GM18951 (cell line): Measurements from ENCODE around the gene MTFR1L.

Source experiments
- POLR2A ChIP-seq: IDR thresholded peaks from 4 replicates; pipeline ENCODE4 v1.6.1; 2011; ENCODE audit warnings: mild to moderate bottlenecking; ENCODE audit not compliant: insufficient read length, insufficient read depth; ENCODE audit errors: extremely low read depth
- in situ Hi-C: fragments of 300-500 bp; cut with MboI; formaldehyde crosslinking; loops from one replicate; pipeline ENCODE4 v1.12.0; 2022; ENCODE audit warnings: low sequenced_read_pairs, mixed read lengths, inconsistent platforms; ENCODE audit not compliant: unreplicated experiment

The MTFR1L gene

GRCh38 chr1:25819491-25820246 is at the start of gene MTFR1L:
MTFR1L (plus strand) TSS chr1:25819954; CDS start chr1:25823105, 3,151 bp downstream.
- in situ Hi-C loops = no loop called here
- peak; percentile 85 for TF ChIP-seq POLR2A

- in situ Hi-C loops = no loop called here
- TF ChIP-seq POLR2A = no peak
Measured at GRCh38 chr1:25770541-25771220, 49.1 kb upstream of the MTFR1L start.

- in situ Hi-C loops = no loop called here
- no peak for TF ChIP-seq POLR2A
Measured at GRCh38 chr1:25771221-25772114, 48.3 kb upstream of the MTFR1L start.

GRCh38 chr1:25772164-25772563 is 47.6 kb upstream of the MTFR1L start:
- TF ChIP-seq POLR2A = no peak
- in situ Hi-C loops = no loop called here

- in situ Hi-C loops = no loop called here
- TF ChIP-seq POLR2A = no peak
Measured at GRCh38 chr1:25772692-25773245, 47.0 kb upstream of the MTFR1L start.

GRCh38 chr1:25773441-25774125 is 46.2 kb upstream of the MTFR1L start:
- in situ Hi-C loops = no loop called here
- no peak for TF ChIP-seq POLR2A

- in situ Hi-C loops = no loop called here
- no peak for TF ChIP-seq POLR2A
Measured at GRCh38 chr1:25774206-25774803, 45.4 kb upstream of the MTFR1L start.

- in situ Hi-C loops = no loop called here
- TF ChIP-seq POLR2A = no peak
Measured at GRCh38 chr1:25774921-25775771, 44.6 kb upstream of the MTFR1L start.

GRCh38 chr1:25779388-25779787 is 40.4 kb upstream of the MTFR1L start:
- in situ Hi-C loops = no loop called here
- no peak for TF ChIP-seq POLR2A

GRCh38 chr1:25779894-25780293 is 39.9 kb upstream of the MTFR1L start:
- no peak for TF ChIP-seq POLR2A
- in situ Hi-C loops = no loop called here
